Mesodermal cell (in vitro differentiated cells): ENCODE data around the gene UGP2. TPM values are rescaled to one million over a fixed set of nuclear protein-coding genes. Genes with fewer than 3 reads are reported as not detected.
"Not testable (repeated sequence)": the region's sequence is repeated elsewhere in the genome, so short reads cannot be mapped to it uniquely, and the experiment has no call there.

Experiments
- H3K27ac ChIP-seq: 2 replicates; pipeline ENCODE4 v1.7.0; 2013; ENCODE audit warnings: mild to moderate bottlenecking, low read depth, low read length, moderate library complexity; ENCODE audit not compliant: severe bottlenecking
- H3K36me3 ChIP-seq: 2 replicates; pipeline ENCODE4 v1.7.1; 2013; ENCODE audit warnings: mild to moderate bottlenecking, low read length, moderate library complexity; ENCODE audit not compliant: control insufficient read depth, insufficient read depth
- H3K4me1 ChIP-seq: one replicate; pipeline ENCODE4 v1.7.1; 2013; ENCODE audit warnings: mild to moderate bottlenecking, low read length; ENCODE audit not compliant: insufficient read depth, control insufficient read depth, poor library complexity, severe bottlenecking
- H3K4me3 ChIP-seq: 2 replicates; pipeline ENCODE4 v1.7.0; 2013; ENCODE audit warnings: low read length, control low read depth, mild to moderate bottlenecking; ENCODE audit not compliant: insufficient read depth, poor library complexity, severe bottlenecking; ENCODE audit errors: extremely low read depth
- H3K9me3 ChIP-seq: 2 replicates; pipeline ENCODE4 v1.7.1; 2013; ENCODE audit warnings: mild to moderate bottlenecking, low read length, moderate library complexity; ENCODE audit not compliant: control insufficient read depth
- WGBS, 2 experiments: methylation state at CpG; one replicate each; pipeline ENCODE4 v1.1.5; 2013; ENCODE audit warnings: missing lambda C conversion rate in 2 of 2; ENCODE audit not compliant: insufficient coverage in 2 of 2; 5-methylcytosine and 5-hydroxymethylcytosine counted together
- polyA plus RNA-seq, 2 experiments: library from polyadenylated mRNA; stranded (reverse); fragments of 50-300 nt; gene quantifications; one replicate each; pipeline ENCODE4 v1.2.3, GENCODE V29; 2013

The UGP2 gene
- polyA plus RNA-seq (2013, experiment 1 of 2), result 122 TPM
- 143 TPM for polyA plus RNA-seq (2013, experiment 2 of 2)

DNA sequence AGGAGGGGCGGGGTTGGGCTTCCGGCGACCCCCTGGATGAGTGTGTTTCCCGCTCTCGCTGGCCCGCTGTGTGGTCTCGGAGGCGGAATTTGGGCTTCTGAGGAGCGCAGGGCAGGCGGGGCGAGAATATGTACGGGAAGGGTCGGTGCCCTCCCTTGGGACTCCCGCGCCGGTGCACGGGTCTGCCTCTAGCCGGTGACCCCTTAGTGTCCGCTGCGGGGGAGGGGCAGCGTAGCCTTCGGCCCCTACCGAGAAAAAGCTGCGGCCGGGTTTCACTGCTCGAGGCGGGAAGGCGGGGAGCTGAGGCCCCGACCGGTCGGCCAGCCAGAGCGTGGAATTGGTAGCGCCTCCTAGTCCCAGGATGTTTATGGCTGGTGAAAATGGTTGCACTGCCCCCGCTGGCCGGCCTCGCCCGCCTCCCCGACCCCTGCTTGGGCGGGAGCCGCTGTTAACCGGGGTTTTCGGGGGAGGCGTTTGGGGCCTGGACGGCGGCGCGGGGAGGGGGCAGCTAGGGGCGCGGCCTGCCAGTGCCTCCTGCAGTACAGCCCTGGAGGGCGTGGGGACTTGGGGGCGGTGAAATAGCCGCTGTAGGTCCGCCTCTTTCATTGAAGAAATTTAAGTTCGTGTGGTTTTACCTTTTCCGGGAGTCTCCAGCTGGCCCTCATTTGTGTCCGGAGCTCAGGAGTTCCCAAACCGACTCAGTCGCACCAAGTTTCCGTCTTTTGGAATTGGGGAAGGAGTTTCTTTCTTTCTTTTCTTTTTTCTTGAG is at the start of gene UGP2:
Gene UGP2 (plus strand): TSS at position 643 of the 769 bp plus-strand sequence. CDS start 290 bp downstream, outside the sequence.
- Histone ChIP-seq H3K9me3 (no peaks in the 10 kb centered on the region), H3K36me3 (no peaks in the 10 kb centered on the region), H3K4me3 (peak within 1 kb of the TSS; percentile 72), H3K27ac (peak within 1 kb of the TSS; percentile 93), H3K4me1 (peaks cover 14% of the 10 kb centered on the region)
- WGBS, 2 experiments, result 0% methylated on average over 40 of the region's 59 CpGs

GRCh38 chr2:63792530-63792929 is 49.2 kb upstream of the UGP2 start:
- Histone ChIP-seq H3K4me3 (no peak overlapping the region), H3K9me3 (no peaks in the 10 kb centered on the region), H3K27ac (no peak overlapping the region), H3K4me1 (peaks cover 7% of the 10 kb centered on the region), H3K36me3 (peaks cover 3% of the 10 kb centered on the region)
- 63 to 94% methylated on average over 1 of the region's 1 CpG for WGBS, 2 experiments

- peaks cover 3% of the 10 kb centered on the region for H3K4me1 ChIP-seq
- H3K27ac ChIP-seq, result no peak overlapping the region
- 83 to 85% methylated on average over 1 of the region's 1 CpG for WGBS, 2 experiments
- H3K4me3 ChIP-seq, result no peak overlapping the region
- no peaks in the 10 kb centered on the region for H3K9me3 ChIP-seq
- H3K36me3 ChIP-seq, result peaks cover 3% of the 10 kb centered on the region
Observed at GRCh38 chr2:63796366-63796765, 45.3 kb upstream of the UGP2 start.

- no peak overlapping the region for H3K4me3 ChIP-seq
- H3K9me3 ChIP-seq, result no peaks in the 10 kb centered on the region
- no peak overlapping the region for H3K27ac ChIP-seq
- 92 to 100% methylated on average over 1 to 2 of the region's 3 CpGs for WGBS, 2 experiments
- no peaks in the 10 kb centered on the region for H3K4me1 ChIP-seq
- peaks cover 6% of the 10 kb centered on the region for H3K36me3 ChIP-seq
Observed at GRCh38 chr2:63796796-63797195, 44.9 kb upstream of the UGP2 start.

- no peaks in the 10 kb centered on the region for H3K9me3 ChIP-seq
Observed at GRCh38 chr2:63801455-63801854, 40.2 kb upstream of the UGP2 start.

GRCh38 chr2:63805412-63805811 is 36.3 kb upstream of the UGP2 start:
- no peak overlapping the region for H3K4me3 ChIP-seq
- peaks cover 9% of the 10 kb centered on the region for H3K36me3 ChIP-seq
- H3K9me3 ChIP-seq, result peaks cover 7% of the 10 kb centered on the region
- H3K4me1 ChIP-seq, result no peaks in the 10 kb centered on the region
- H3K27ac ChIP-seq, result no peak overlapping the region

More at GRCh38 chr2:63801455-63801854, 40.2 kb upstream of the UGP2 start:
- no peak overlapping the region for H3K27ac ChIP-seq
- peaks cover 3% of the 10 kb centered on the region for H3K36me3 ChIP-seq
- 78 to 98% methylated on average over 4 of the region's 6 CpGs for WGBS, 2 experiments
- H3K4me3 ChIP-seq, result no peak overlapping the region
- H3K4me1 ChIP-seq, result no peaks in the 10 kb centered on the region

DNA sequence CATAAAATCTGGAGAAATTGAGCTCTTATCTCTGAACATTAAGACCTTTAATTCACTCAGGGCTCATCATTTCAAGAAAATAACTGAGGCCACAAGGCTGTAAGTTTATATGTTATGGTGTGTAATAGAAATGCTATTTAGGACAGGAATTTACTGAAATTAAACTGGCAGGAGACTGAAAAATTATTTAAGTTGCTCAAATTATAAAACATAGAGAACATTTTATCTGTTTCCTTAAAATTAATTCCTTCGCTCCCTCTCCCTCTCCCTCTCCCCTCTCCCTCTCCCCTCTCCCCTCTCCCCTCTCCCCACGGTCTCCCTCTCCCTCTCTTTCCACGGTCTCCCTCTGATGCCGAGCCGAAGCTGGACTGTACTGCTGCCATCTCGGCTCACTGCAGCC is 33.7 kb upstream of the UGP2 start:
- not testable (repeated sequence) for H3K9me3 ChIP-seq, H3K4me1 ChIP-seq, H3K4me3 ChIP-seq, H3K27ac ChIP-seq
- H3K36me3 ChIP-seq, result peaks cover 15% of the 10 kb centered on the region
- WGBS, 2 experiments, result no CpG with 5 or more reads among the region's 6 CpGs

- H3K4me1 ChIP-seq, H3K27ac ChIP-seq, H3K4me3 ChIP-seq, H3K9me3 ChIP-seq: not testable (repeated sequence)
- 100% methylated on average over 3 to 4 of the region's 29 CpGs for WGBS, 2 experiments
- peaks cover 15% of the 10 kb centered on the region for H3K36me3 ChIP-seq
Observed at GRCh38 chr2:63808911-63809310, 32.8 kb upstream of the UGP2 start.

- no peak overlapping the region for H3K27ac ChIP-seq
- H3K4me3 ChIP-seq, result no peak overlapping the region
- H3K9me3 ChIP-seq, result peaks cover 7% of the 10 kb centered on the region
- 90% methylated on average over 3 of the region's 3 CpGs; no CpG with 5 or more reads in 1 of the 2 experiments for WGBS, 2 experiments
- H3K36me3 ChIP-seq, result peaks cover 15% of the 10 kb centered on the region
- H3K4me1 ChIP-seq, result no peaks in the 10 kb centered on the region
Observed at GRCh38 chr2:63811063-63811462, 30.6 kb upstream of the UGP2 start.

GRCh38 chr2:63811870-63812269 is 29.8 kb upstream of the UGP2 start:
- not testable (repeated sequence) for H3K4me1 ChIP-seq, H3K4me3 ChIP-seq, H3K9me3 ChIP-seq, H3K27ac ChIP-seq
- WGBS, 2 experiments, result 94 to 96% methylated on average over 5 to 6 of the region's 7 CpGs
- peaks cover 15% of the 10 kb centered on the region for H3K36me3 ChIP-seq

GRCh38 chr2:63814114-63814513 is 27.6 kb upstream of the UGP2 start:
- WGBS, 2 experiments, result no CpG with 5 or more reads among the region's 1 CpG
- peaks cover 15% of the 10 kb centered on the region for H3K36me3 ChIP-seq
- no peak overlapping the region for H3K27ac ChIP-seq
- peaks cover 3% of the 10 kb centered on the region for H3K9me3 ChIP-seq
- no peaks in the 10 kb centered on the region for H3K4me1 ChIP-seq
- H3K4me3 ChIP-seq, result no peak overlapping the region
